Inflammatory macrophage treated with lipopolysaccharide for 4 hours (primary cell): ENCODE data around the gene ZC3H4.

ENCODE experiments used
- DNase-seq: peaks from one replicate; pipeline ENCODE4 v3.0.0-alpha.2; 2020

ZC3H4 gene

GRCh38 chr19:47019431-47020041 is 94.0 kb downstream of the ZC3H4 start, which contains the start of gene NPAS1:
Gene NPAS1 (plus strand): TSS chr19:47019837. CDS start chr19:47021048, 1,211 bp downstream.
- DNase-seq: no peak

DNA sequence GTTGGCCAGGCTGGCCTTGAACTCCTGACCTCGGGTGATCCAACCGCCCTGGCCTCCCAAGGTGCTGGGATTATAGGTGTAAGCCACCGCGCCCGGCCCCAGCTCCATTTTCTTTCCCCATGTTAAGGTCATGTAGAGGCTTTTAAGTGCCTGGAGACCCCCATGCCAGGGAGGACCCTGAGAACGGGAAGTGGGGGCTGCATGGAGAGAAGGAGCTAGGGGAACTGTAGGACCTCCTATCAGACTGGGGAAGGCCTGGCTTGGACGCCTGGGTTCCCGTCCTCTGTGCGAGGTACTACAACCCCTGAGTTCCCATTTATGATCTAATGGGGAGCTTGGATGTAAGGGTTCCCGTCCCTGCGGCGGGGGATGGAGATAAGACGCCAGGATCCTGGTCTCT is 94.7 kb downstream of the ZC3H4 start:
- no peak for DNase-seq
